Thoracic aorta (tissue), 2 donors: ENCODE data around the gene TBL3. TPM values are rescaled to one million over a fixed set of nuclear protein-coding genes. Genes with fewer than 3 reads are reported as not detected.

Experiments used
- ATAC-seq: fragments of 150-250 bp; one replicate; pipeline ENCODE4 v1.8.0; 2017; ENCODE audit warnings: low read depth; ENCODE audit not compliant: insufficient number of reproducible peaks, low FRiP score
- DNase-seq: peaks from one replicate; pipeline ENCODE4 v3.0.0-alpha.2; 2020; ENCODE audit warnings: low spot score
- H3K27ac ChIP-seq, 2 donors: fragments of 200-600 bp; sonication (generic); 1 replicate in 1 of 2; 2 replicates in 1 of 2; pipeline ENCODE4 v1.5.1; 2016; ENCODE audit warnings: mild to moderate bottlenecking in 2 of 2, moderate library complexity in 2 of 2
- H3K27me3 ChIP-seq: fragments of 200-600 bp; sonication (generic); replicated peaks from 2 replicates; pipeline ENCODE4 v1.6.0; 2016; ENCODE audit warnings: mild to moderate bottlenecking; ENCODE audit not compliant: insufficient read depth
- H3K36me3 ChIP-seq: fragments of 200-600 bp; sonication (generic); one replicate; pipeline ENCODE4 v1.5.1; 2016
- H3K4me1 ChIP-seq, 2 donors: fragments of 200-600 bp; sonication (generic); 1 replicate in 1 of 2; 2 replicates in 1 of 2; pipeline versions ENCODE4 v1.5.1 to v1.6.0; 2016; ENCODE audit warnings: low read depth in 2 of 2, mild to moderate bottlenecking in 1 of 2; ENCODE audit not compliant: control insufficient read depth in 1 of 2
- H3K4me3 ChIP-seq: fragments of 200-600 bp; sonication (generic); 2 replicates; pipeline ENCODE4 v1.5.1; 2016; ENCODE audit warnings: mild to moderate bottlenecking
- H3K9me3 ChIP-seq: fragments of 200-600 bp; sonication (generic); 2 replicates; pipeline ENCODE4 v1.5.1; 2016
- CTCF ChIP-seq: fragments of 200-600 bp; sonication (generic); IDR thresholded peaks from one replicate; pipeline ENCODE4 v1.5.1; 2019; ENCODE audit warnings: antibody characterized with exemption
- total RNA-seq, 2 donors: library from RNA; depleted of rRNA; stranded (reverse); fragments of >200 nt; gene quantifications; one replicate each; pipeline versions ENCODE4 v1.1.0 to v1.2.3, GENCODE V29; 2016

The TBL3 gene
- total RNA-seq, 2 donors from 2014 or later, result 22.2 to 44.8 TPM

- H3K27me3 ChIP-seq, result no peaks in the 10 kb centered on the region
- no peaks in the 10 kb centered on the region for H3K9me3 ChIP-seq
- DNase-seq (no peak), ATAC-seq (no peak)
- H3K36me3 ChIP-seq, result no peaks in the 10 kb centered on the region
- H3K4me1 ChIP-seq, result peaks cover 0 to 11% of the 10 kb centered on the region in 2 donors
- no peak overlapping the region for H3K27ac ChIP-seq
- H3K4me3 ChIP-seq, result peak overlapping the region; percentile 73
- TF ChIP-seq CTCF, result no peak
Measured at GRCh38 chr16:1929105-1929504, 42.7 kb upstream of the TBL3 start.

GRCh38 chr16:1929578-1930337 lies 42.1 kb upstream of the TBL3 start:
- ATAC-seq (peak; percentile 72), DNase-seq (peak; percentile 40)
- peak overlapping the region; percentile 73 for H3K4me3 ChIP-seq
- H3K36me3 ChIP-seq, result no peaks in the 10 kb centered on the region
- H3K9me3 ChIP-seq, result no peaks in the 10 kb centered on the region
- H3K27me3 ChIP-seq, result no peaks in the 10 kb centered on the region
- peaks cover 0 to 11% of the 10 kb centered on the region in 2 donors for H3K4me1 ChIP-seq
- no peak overlapping the region for H3K27ac ChIP-seq
- TF ChIP-seq CTCF, result peak; percentile 98

GRCh38 chr16:1930338-1930720 lies 41.5 kb upstream of the TBL3 start:
- Histone ChIP-seq H3K36me3 (no peaks in the 10 kb centered on the region), H3K4me3 (no peak overlapping the region), H3K27me3 (no peaks in the 10 kb centered on the region), H3K4me1 (peaks cover 0 to 11% of the 10 kb centered on the region in 2 donors), H3K27ac (no peak overlapping the region), H3K9me3 (no peaks in the 10 kb centered on the region)
- ATAC-seq (no peak), DNase-seq (no peak)
- no peak for TF ChIP-seq CTCF

- H3K9me3 ChIP-seq, result no peaks in the 10 kb centered on the region
- no peak for DNase-seq
- peaks cover 0 to 11% of the 10 kb centered on the region in 2 donors for H3K4me1 ChIP-seq
- peaks cover 7% of the 10 kb centered on the region for H3K36me3 ChIP-seq
- ATAC-seq, result no peak
- no peak overlapping the region for H3K27ac ChIP-seq
- no peak for TF ChIP-seq CTCF
- H3K4me3 ChIP-seq, result no peak overlapping the region
- no peaks in the 10 kb centered on the region for H3K27me3 ChIP-seq
Measured at GRCh38 chr16:1932050-1933028, 39.5 kb upstream of the TBL3 start.

GRCh38 chr16:1933097-1933661 lies 38.7 kb upstream of the TBL3 start:
- Histone ChIP-seq H3K27me3 (no peaks in the 10 kb centered on the region), H3K36me3 (peaks cover 10% of the 10 kb centered on the region), H3K9me3 (no peaks in the 10 kb centered on the region), H3K4me1 (peaks cover 0 to 11% of the 10 kb centered on the region in 2 donors), H3K4me3 (no peak overlapping the region), H3K27ac (no peak overlapping the region)
- no peak for TF ChIP-seq CTCF
- DNase-seq, result no peak
- ATAC-seq, result no peak
